ENCODE data around the gene NAMPT.

GRCh38 chr7:106313966-106314365, 29.2 kb upstream of the NAMPT start:
- TF ChIP-seq RAD21 (IDR thresholded peaks at IDR 0.05; ENCODE audit: low read depth) (no peak), CREB1 (IDR thresholded peaks at IDR 0.05; ENCODE audit: low read depth) (no peak), REST (IDR thresholded peaks at IDR 0.05; ENCODE audit: low read depth) (no peak), USF1 (IDR thresholded peaks at IDR 0.05) (no peak)
